Measurements from ENCODE around the gene LRCH1. TPM values are rescaled to one million over a fixed set of nuclear protein-coding genes. Genes with fewer than 3 reads are reported as not detected.

The LRCH1 gene
- total RNA-seq, 2 experiments from 2014 or later = 17.4 to 18.2 TPM

GRCh38 chr13:46605076-46605824 is 52.3 kb downstream of the LRCH1 start:
- Mint-ChIP-seq H3K36me3 (ENCODE audit: low read depth) (peaks cover 2% of the 10 kb centered on the region), H3K27ac (no peak overlapping the region), H3K4me1 (peaks cover 66% of the 10 kb centered on the region), H3K4me3 (no peak overlapping the region), H3K27me3 (no peaks in the 10 kb centered on the region), H3K9me3 (no peaks in the 10 kb centered on the region)
- POLR2A ChIA-PET = no interaction called here
- no peak for DNase-seq
- CTCF ChIA-PET = interaction anchor here (0.6 kb wide), 1 partner anchor 41 kb away, joined by 3 read pairs; no protein-coding TSS in a partner anchor

- Mint-ChIP-seq H3K9me3 (no peaks in the 10 kb centered on the region), H3K36me3 (ENCODE audit: low read depth) (peaks cover 2% of the 10 kb centered on the region), H3K27me3 (no peaks in the 10 kb centered on the region), H3K4me1 (peaks cover 59% of the 10 kb centered on the region), H3K4me3 (no peak overlapping the region), H3K27ac (no peak overlapping the region)
- CTCF ChIA-PET = interaction anchor here (0.6 kb wide), 1 partner anchor 41 kb away, joined by 3 read pairs; no protein-coding TSS in a partner anchor
- no peak for DNase-seq
- POLR2A ChIA-PET = interaction anchor here (0.6 kb wide), 1 partner anchor 41 kb away, joined by 6 read pairs; no protein-coding TSS in a partner anchor
These were observed 53.0 kb downstream of the LRCH1 start for GRCh38 chr13:46605825-46606554.

GRCh38 chr13:46606970-46607369 is 54.0 kb downstream of the LRCH1 start:
- CTCF ChIA-PET = no interaction called here
- no peaks in the 10 kb centered on the region for H3K36me3 Mint-ChIP-seq (ENCODE audit: low read depth)
- no peak overlapping the region for H3K4me3 Mint-ChIP-seq
- H3K4me1 Mint-ChIP-seq = peaks cover 49% of the 10 kb centered on the region
- no peak for DNase-seq
- no peak overlapping the region for H3K27ac Mint-ChIP-seq
- no peaks in the 10 kb centered on the region for H3K9me3 Mint-ChIP-seq
- POLR2A ChIA-PET = interaction anchor here (0.6 kb wide), 1 partner anchor 41 kb away, joined by 6 read pairs; no protein-coding TSS in a partner anchor
- no peaks in the 10 kb centered on the region for H3K27me3 Mint-ChIP-seq

GRCh38 chr13:46607768-46608564 is 55.0 kb downstream of the LRCH1 start:
- ChIA-PET CTCF (interaction anchor here (1.1 kb wide), 1 partner anchor 14 kb away, joined by 3 read pairs; no protein-coding TSS in a partner anchor), POLR2A (no interaction called here)
- Mint-ChIP-seq H3K9me3 (no peaks in the 10 kb centered on the region), H3K36me3 (ENCODE audit: low read depth) (no peaks in the 10 kb centered on the region), H3K27ac (no peak overlapping the region), H3K27me3 (no peaks in the 10 kb centered on the region), H3K4me1 (peaks cover 40% of the 10 kb centered on the region), H3K4me3 (no peak overlapping the region)
- DNase-seq = no peak

- POLR2A ChIA-PET = interaction anchor here (0.7 kb wide), 1 partner anchor 58 kb away, joined by 4 read pairs; no protein-coding TSS in a partner anchor
- CTCF ChIA-PET = interaction anchor here (1.1 kb wide), 1 partner anchor 13 kb away, joined by 3 read pairs; no protein-coding TSS in a partner anchor
- no peak for DNase-seq
These were observed 56.1 kb downstream of the LRCH1 start for GRCh38 chr13:46609052-46609451.

GRCh38 chr13:46609726-46610125 is 56.8 kb downstream of the LRCH1 start:
- CTCF ChIA-PET = interaction anchor here (1.0 kb wide), 1 partner anchor 11 kb away, joined by 4 read pairs; no protein-coding TSS in a partner anchor
- Mint-ChIP-seq H3K36me3 (ENCODE audit: low read depth) (no peaks in the 10 kb centered on the region), H3K9me3 (no peaks in the 10 kb centered on the region), H3K27me3 (no peaks in the 10 kb centered on the region), H3K4me1 (peaks cover 33% of the 10 kb centered on the region), H3K4me3 (no peak overlapping the region), H3K27ac (no peak overlapping the region)
- POLR2A ChIA-PET = interaction anchor here (0.7 kb wide), 1 partner anchor 57 kb away, joined by 4 read pairs; no protein-coding TSS in a partner anchor
- no peak for DNase-seq

More at GRCh38 chr13:46609052-46609451, 56.1 kb downstream of the LRCH1 start:
- no peak overlapping the region for H3K4me3 Mint-ChIP-seq
- H3K27ac Mint-ChIP-seq = no peak overlapping the region
- H3K9me3 Mint-ChIP-seq = no peaks in the 10 kb centered on the region
- no peaks in the 10 kb centered on the region for H3K27me3 Mint-ChIP-seq
- peaks cover 36% of the 10 kb centered on the region for H3K4me1 Mint-ChIP-seq
- H3K36me3 Mint-ChIP-seq (ENCODE audit: low read depth) = no peaks in the 10 kb centered on the region

- Mint-ChIP-seq H3K27ac (no peak overlapping the region), H3K27me3 (no peaks in the 10 kb centered on the region), H3K4me1 (peaks cover 28% of the 10 kb centered on the region), H3K36me3 (ENCODE audit: low read depth) (no peaks in the 10 kb centered on the region), H3K4me3 (no peak overlapping the region), H3K9me3 (no peaks in the 10 kb centered on the region)
- POLR2A ChIA-PET = no interaction called here
- no peak for DNase-seq
- CTCF ChIA-PET = no interaction called here
These were observed 59.3 kb downstream of the LRCH1 start for GRCh38 chr13:46612267-46612666.

GRCh38 chr13:46613409-46614049 is 60.6 kb downstream of the LRCH1 start:
- POLR2A ChIA-PET = no interaction called here
- no peaks in the 10 kb centered on the region for H3K36me3 Mint-ChIP-seq (ENCODE audit: low read depth)
- no peaks in the 10 kb centered on the region for H3K27me3 Mint-ChIP-seq
- no peak overlapping the region for H3K27ac Mint-ChIP-seq
- no peaks in the 10 kb centered on the region for H3K9me3 Mint-ChIP-seq
- no peak for DNase-seq
- peaks cover 20% of the 10 kb centered on the region for H3K4me1 Mint-ChIP-seq
- no peak overlapping the region for H3K4me3 Mint-ChIP-seq
- CTCF ChIA-PET = no interaction called here

GRCh38 chr13:46614582-46614981 is 61.6 kb downstream of the LRCH1 start:
- Mint-ChIP-seq H3K4me3 (no peak overlapping the region), H3K4me1 (peaks cover 25% of the 10 kb centered on the region), H3K27ac (no peak overlapping the region), H3K27me3 (no peaks in the 10 kb centered on the region), H3K9me3 (no peaks in the 10 kb centered on the region), H3K36me3 (ENCODE audit: low read depth) (no peaks in the 10 kb centered on the region)
- CTCF ChIA-PET = interaction anchor here (1.2 kb wide), 1 partner anchor 11 kb away, joined by 3 read pairs; no protein-coding TSS in a partner anchor
- POLR2A ChIA-PET = no interaction called here
- no peak for DNase-seq

GRCh38 chr13:46615888-46616531 is 63.0 kb downstream of the LRCH1 start:
- Mint-ChIP-seq H3K27ac (no peak overlapping the region), H3K27me3 (no peaks in the 10 kb centered on the region), H3K9me3 (no peaks in the 10 kb centered on the region), H3K4me3 (no peak overlapping the region), H3K36me3 (ENCODE audit: low read depth) (no peaks in the 10 kb centered on the region), H3K4me1 (peaks cover 29% of the 10 kb centered on the region)
- ChIA-PET CTCF (no interaction called here), POLR2A (no interaction called here)
- no peak for DNase-seq

GRCh38 chr13:46617229-46617721 is 64.3 kb downstream of the LRCH1 start:
- ChIA-PET CTCF (interaction anchor here (1.8 kb wide), 1 partner anchor 15 kb away, joined by 4 read pairs; no protein-coding TSS in a partner anchor), POLR2A (no interaction called here)
- Mint-ChIP-seq H3K4me3 (no peak overlapping the region), H3K36me3 (ENCODE audit: low read depth) (no peaks in the 10 kb centered on the region), H3K27ac (no peak overlapping the region), H3K27me3 (no peaks in the 10 kb centered on the region), H3K4me1 (peaks cover 33% of the 10 kb centered on the region), H3K9me3 (no peaks in the 10 kb centered on the region)
- no peak for DNase-seq
